ENCODE results near the gene ARL6IP4. TPM values are rescaled to one million over a fixed set of nuclear protein-coding genes. Genes with fewer than 3 reads are reported as not detected.

ARL6IP4 gene
- total RNA-seq, 1 donor from 2014 or later, result 163 TPM

GRCh38 chr12:123031171-123031845 is 50.8 kb downstream of the ARL6IP4 start:
- ChIA-PET POLR2A (no interaction called here), CTCF (interaction anchor here (1.6 kb wide), 1 partner anchor 15 kb away, joined by 3 read pairs; no protein-coding TSS in a partner anchor)
- Mint-ChIP-seq H3K27me3 (no peaks in the 10 kb centered on the region), H3K27ac (no peak overlapping the region), H3K36me3 (ENCODE audit: low read depth) (peaks cover 10% of the 10 kb centered on the region), H3K4me3 (no peak overlapping the region), H3K4me1 (peaks cover 18% of the 10 kb centered on the region), H3K9me3 (no peaks in the 10 kb centered on the region)
- intact Hi-C loops (cut with micrococcal nuclease), result no loop called here
- no peak for ATAC-seq (ENCODE audit: low read depth)
- TF ChIP-seq CTCF (IDR thresholded peaks at IDR 0.05), result no peak
- no peak for DNase-seq

Other genes with a start within 250 kb of the ARL6IP4 start
- not detected in 2 replicates for gene HCAR1, start 249.8 kb upstream of the ARL6IP4 start, total RNA-seq
- 50.5 and 53.3 TPM in 2 replicates for gene DENR, start 227.9 kb upstream of the ARL6IP4 start, total RNA-seq
- gene CCDC62, start 206.1 kb upstream of the ARL6IP4 start, total RNA-seq, result 1.6 and 1.7 TPM in 2 replicates
- 132 and 154 TPM in 2 replicates for gene HIP1R, start 145.2 kb upstream of the ARL6IP4 start, total RNA-seq
- gene VPS37B, start 84.6 kb upstream of the ARL6IP4 start, total RNA-seq, result 51.4 and 54.1 TPM in 2 replicates
- 2.0 and 4.6 TPM in 2 replicates for gene ABCB9, start 14.2 kb upstream of the ARL6IP4 start, total RNA-seq
- 21.7 and 22.8 TPM in 2 replicates for gene OGFOD2, start 5.4 kb upstream of the ARL6IP4 start, total RNA-seq
- gene PITPNM2, start 170.4 kb downstream of the ARL6IP4 start, total RNA-seq, result 12.9 and 13.7 TPM in 2 replicates